Ishikawa (cell line): Measurements from ENCODE around the gene FAM32A.

Experiments
- CEBPB ChIP-seq: IDR thresholded peaks from 2 replicates; pipeline ENCODE4 v1.6.1; 2012
- CREB1 ChIP-seq: IDR thresholded peaks from 2 replicates; pipeline ENCODE4 v1.6.1; 2012; ENCODE audit warnings: low read depth
- EGR1 ChIP-seq: IDR thresholded peaks from 2 replicates; pipeline ENCODE4 v1.6.1; 2012
- EP300 ChIP-seq: IDR thresholded peaks from 2 replicates; pipeline ENCODE4 v1.6.1; 2012; ENCODE audit warnings: borderline replicate concordance
- FOXM1 ChIP-seq: IDR thresholded peaks from 2 replicates; pipeline ENCODE4 v1.6.1; 2012; ENCODE audit warnings: low read depth, borderline replicate concordance
- TAF1 ChIP-seq: IDR thresholded peaks from 2 replicates; pipeline ENCODE4 v1.6.1; 2012; ENCODE audit warnings: low read depth, mild to moderate bottlenecking
- TCF12 ChIP-seq: IDR thresholded peaks from 2 replicates; pipeline ENCODE4 v1.6.1; 2012; ENCODE audit warnings: low read depth
- YY1 ChIP-seq: IDR thresholded peaks from 2 replicates; pipeline ENCODE4 v1.6.1; 2012; ENCODE audit warnings: low read depth
- ZBTB7A ChIP-seq: IDR thresholded peaks from 2 replicates; pipeline ENCODE4 v1.6.1; 2012; ENCODE audit warnings: low read depth
- TF ChIP-seq, protein P1 (sequence below): IDR thresholded peaks from 2 replicates; pipeline ENCODE4 v1.6.1; 2012
- TF ChIP-seq, protein P2 (sequence below): IDR thresholded peaks from 2 replicates; pipeline ENCODE4 v1.6.1; 2012
- TF ChIP-seq, protein P3 (sequence below): IDR thresholded peaks from 2 replicates; pipeline ENCODE4 v1.6.1; 2012; ENCODE audit warnings: low read depth, mild to moderate bottlenecking

DNA sequence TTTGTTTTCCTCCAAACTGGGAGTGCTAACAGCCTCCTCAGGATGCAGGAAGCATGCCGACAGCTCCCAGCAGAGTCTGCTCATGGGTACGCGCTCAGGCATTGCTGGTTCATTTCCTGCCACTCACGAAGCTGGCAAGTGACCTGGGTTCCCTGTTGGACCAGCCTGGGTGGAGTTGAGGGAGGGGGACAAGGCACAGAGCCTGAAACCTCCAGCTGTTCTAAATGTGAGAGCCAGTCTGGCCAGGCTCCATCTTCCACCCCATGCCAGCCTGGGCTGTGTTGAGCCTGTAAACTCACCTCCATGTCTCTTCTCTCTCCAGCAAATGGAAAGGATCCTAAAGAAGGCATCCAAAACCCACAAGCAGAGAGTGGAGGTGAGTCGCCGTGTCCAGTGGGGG, 5.0 kb downstream of the FAM32A start:
- TF ChIP-seq CREB1 (no peak), FOXM1 (no peak), CEBPB (no peak), TCF12 (no peak), YY1 (no peak), EP300 (no peak), TAF1 (no peak), EGR1 (no peak), ZBTB7A (no peak)
- TF ChIP-seq, protein P1, sequence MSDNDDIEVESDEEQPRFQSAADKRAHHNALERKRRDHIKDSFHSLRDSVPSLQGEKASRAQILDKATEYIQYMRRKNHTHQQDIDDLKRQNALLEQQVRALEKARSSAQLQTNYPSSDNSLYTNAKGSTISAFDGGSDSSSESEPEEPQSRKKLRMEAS: no peak
- TF ChIP-seq, protein P2, sequence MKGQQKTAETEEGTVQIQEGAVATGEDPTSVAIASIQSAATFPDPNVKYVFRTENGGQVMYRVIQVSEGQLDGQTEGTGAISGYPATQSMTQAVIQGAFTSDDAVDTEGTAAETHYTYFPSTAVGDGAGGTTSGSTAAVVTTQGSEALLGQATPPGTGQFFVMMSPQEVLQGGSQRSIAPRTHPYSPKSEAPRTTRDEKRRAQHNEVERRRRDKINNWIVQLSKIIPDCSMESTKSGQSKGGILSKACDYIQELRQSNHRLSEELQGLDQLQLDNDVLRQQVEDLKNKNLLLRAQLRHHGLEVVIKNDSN: no peak
- TF ChIP-seq, protein P3, sequence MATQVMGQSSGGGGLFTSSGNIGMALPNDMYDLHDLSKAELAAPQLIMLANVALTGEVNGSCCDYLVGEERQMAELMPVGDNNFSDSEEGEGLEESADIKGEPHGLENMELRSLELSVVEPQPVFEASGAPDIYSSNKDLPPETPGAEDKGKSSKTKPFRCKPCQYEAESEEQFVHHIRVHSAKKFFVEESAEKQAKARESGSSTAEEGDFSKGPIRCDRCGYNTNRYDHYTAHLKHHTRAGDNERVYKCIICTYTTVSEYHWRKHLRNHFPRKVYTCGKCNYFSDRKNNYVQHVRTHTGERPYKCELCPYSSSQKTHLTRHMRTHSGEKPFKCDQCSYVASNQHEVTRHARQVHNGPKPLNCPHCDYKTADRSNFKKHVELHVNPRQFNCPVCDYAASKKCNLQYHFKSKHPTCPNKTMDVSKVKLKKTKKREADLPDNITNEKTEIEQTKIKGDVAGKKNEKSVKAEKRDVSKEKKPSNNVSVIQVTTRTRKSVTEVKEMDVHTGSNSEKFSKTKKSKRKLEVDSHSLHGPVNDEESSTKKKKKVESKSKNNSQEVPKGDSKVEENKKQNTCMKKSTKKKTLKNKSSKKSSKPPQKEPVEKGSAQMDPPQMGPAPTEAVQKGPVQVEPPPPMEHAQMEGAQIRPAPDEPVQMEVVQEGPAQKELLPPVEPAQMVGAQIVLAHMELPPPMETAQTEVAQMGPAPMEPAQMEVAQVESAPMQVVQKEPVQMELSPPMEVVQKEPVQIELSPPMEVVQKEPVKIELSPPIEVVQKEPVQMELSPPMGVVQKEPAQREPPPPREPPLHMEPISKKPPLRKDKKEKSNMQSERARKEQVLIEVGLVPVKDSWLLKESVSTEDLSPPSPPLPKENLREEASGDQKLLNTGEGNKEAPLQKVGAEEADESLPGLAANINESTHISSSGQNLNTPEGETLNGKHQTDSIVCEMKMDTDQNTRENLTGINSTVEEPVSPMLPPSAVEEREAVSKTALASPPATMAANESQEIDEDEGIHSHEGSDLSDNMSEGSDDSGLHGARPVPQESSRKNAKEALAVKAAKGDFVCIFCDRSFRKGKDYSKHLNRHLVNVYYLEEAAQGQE: no peak
